ENCODE data around the gene AOC2. TPM values are rescaled to one million over a fixed set of nuclear protein-coding genes. Genes with fewer than 3 reads are reported as not detected.
A peak's percentile ranks its signal among the peaks of the same experiment; 100 is the strongest.

The AOC2 gene
- total and polyA plus RNA-seq, 2 of the 13 experiments (the other 11 are each of a cell fraction or from before 2014, with no cell fraction given), result 1.2 to 3.3 TPM

GRCh38 chr17:42798383-42799380, 45.7 kb upstream of the AOC2 start, which contains the start of the genes CNTD1 and COA3 (continued):
- TF ChIP-seq ZNF407 (CRISPR knock-in tag; IDR thresholded peaks at IDR 0.05; ENCODE audit: not compliant biosample characterization) (peak; percentile 95), ZNF512B (CRISPR knock-in tag; IDR thresholded peaks at IDR 0.05; ENCODE audit: borderline replicate concordance) (peak; percentile 96; the same call in 1 of the 2 replicates)

All from HepG2 (cell line).